T-cell (primary cell): Measurements from ENCODE around the gene NEUROG1. TPM values are rescaled to one million over a fixed set of nuclear protein-coding genes. Genes with fewer than 3 reads are reported as not detected.
A peak's percentile ranks its signal among the peaks of the same experiment; 100 is the strongest.

Experiments used
- ATAC-seq, 4 experiments: fragments of 200-7000 bp in 3 of 4; fragments of 150-1000 bp in 1 of 4; cut with Tn5 transposase; replicated peaks in 1 of 4; 1 replicate in 3 of 4; 2 replicates in 1 of 4; pipeline ENCODE4 v1.10.0; 2021; ENCODE audit warnings: moderate library complexity in 3 of 4, mild to moderate bottlenecking in 2 of 4, moderate number of reproducible peaks in 1 of 4
- CTCF ChIA-PET, 2 donors: fragments of 300-600 bp; sonication (Branson Sonifier 250); formaldehyde crosslinking; loops; one replicate each; lab custom pipeline; 2022; ENCODE audit warnings: antibody characterized with exemption in 2 of 2; lab: Charles Lee
- POLR2A ChIA-PET, 2 donors: fragments of 300-600 bp; sonication (Branson Sonifier 250); formaldehyde crosslinking; loops; one replicate each; lab custom pipeline; 2022; ENCODE audit warnings: antibody characterized with exemption in 2 of 2; lab: Charles Lee
- DNase-seq, 35 experiments: peaks; one replicate each; pipeline versions ENCODE4 v3.0.0 to v3.0.0-alpha.2; 2013 to 2023
- H3K27ac ChIP-seq: one replicate; pipeline ENCODE4 v1.5.1; 2013; ENCODE audit warnings: low read length
- H3K27me3 ChIP-seq, 2 experiments: replicated peaks in 1 of 2; 1 replicate in 1 of 2; 2 replicates in 1 of 2; pipeline versions ENCODE4 v1.6.1 to v1.7.0; 2013; ENCODE audit warnings: low read length in 1 of 2, mixed read lengths in 1 of 2; ENCODE audit not compliant: control insufficient read depth in 2 of 2, insufficient read depth in 2 of 2; ENCODE audit errors: extremely low read depth in 1 of 2
- H3K36me3 ChIP-seq, 2 donors: 1 replicate in 1 of 2; 2 replicates in 1 of 2; pipeline versions ENCODE4 v1.6.1 to v1.7.0; 2013; ENCODE audit warnings: low read length in 1 of 2; ENCODE audit not compliant: control insufficient read depth in 2 of 2, insufficient read depth in 1 of 2; ENCODE audit errors: extremely low read depth in 1 of 2
- H3K4me1 ChIP-seq, 2 experiments: 1 replicate in 1 of 2; 2 replicates in 1 of 2; pipeline versions ENCODE4 v1.6.1 to v1.7.0; 2013; ENCODE audit warnings: low read length in 2 of 2, mixed read lengths in 1 of 2; ENCODE audit not compliant: insufficient read depth in 2 of 2, control insufficient read depth in 1 of 2; ENCODE audit errors: extremely low read depth in 1 of 2
- H3K4me3 ChIP-seq, 2 donors: 1 replicate in 1 of 2; 2 replicates in 1 of 2; pipeline versions ENCODE4 v1.5.1 to v1.7.0; 2013; ENCODE audit warnings: mild to moderate bottlenecking in 2 of 2, low read length in 1 of 2, moderate library complexity in 1 of 2; ENCODE audit not compliant: control insufficient read depth in 1 of 2; ENCODE audit errors: extremely low read depth in 1 of 2
- H3K9me3 ChIP-seq: 2 replicates; pipeline ENCODE4 v1.7.0; 2013
- H3K27ac Mint-ChIP-seq, 2 donors: one replicate each; pipeline ENCODE4 v1.8.0; 2020 to 2021; ENCODE audit warnings: mild to moderate bottlenecking in 2 of 2, mixed read lengths in 2 of 2
- H3K27me3 Mint-ChIP-seq, 2 donors: one replicate each; pipeline ENCODE4 v1.8.0; 2021 to 2022; ENCODE audit warnings: mixed read lengths in 2 of 2
- H3K36me3 Mint-ChIP-seq: one replicate; pipeline ENCODE4 v1.8.0; 2021; ENCODE audit warnings: mixed read lengths
- H3K4me1 Mint-ChIP-seq, 3 donors: one replicate each; pipeline ENCODE4 v1.8.0; 2020 to 2022; ENCODE audit warnings: mixed read lengths in 3 of 3, mild to moderate bottlenecking in 1 of 3
- H3K4me3 Mint-ChIP-seq, 3 donors: one replicate each; pipeline ENCODE4 v1.8.0; 2020 to 2022; ENCODE audit warnings: mild to moderate bottlenecking in 3 of 3, mixed read lengths in 3 of 3, moderate library complexity in 3 of 3
- H3K9me3 Mint-ChIP-seq, 3 donors: one replicate each; pipeline ENCODE4 v1.8.0; 2020 to 2022; ENCODE audit warnings: mixed read lengths in 3 of 3
- WGBS: methylation state at CpG from one replicate; pipeline ENCODE4 v1.1.5; 2013; ENCODE audit warnings: missing lambda C conversion rate; ENCODE audit not compliant: insufficient coverage; 5-methylcytosine and 5-hydroxymethylcytosine counted together
- total RNA-seq, 35 experiments: library from RNA in 6 of 35; stranded (reverse) in 6 of 35; fragments of 120-200 nt in 1 of 35; gene quantifications; one replicate each; pipeline versions ENCODE4 v1.2.1 to v1.2.4 and lab custom pipeline; 2013 to 2026

Gene NEUROG1
- total RNA-seq, 5 donors from 2014 or later (not counting 1 experiment from before 2014, with no cell fraction given) = not detected

DNA sequence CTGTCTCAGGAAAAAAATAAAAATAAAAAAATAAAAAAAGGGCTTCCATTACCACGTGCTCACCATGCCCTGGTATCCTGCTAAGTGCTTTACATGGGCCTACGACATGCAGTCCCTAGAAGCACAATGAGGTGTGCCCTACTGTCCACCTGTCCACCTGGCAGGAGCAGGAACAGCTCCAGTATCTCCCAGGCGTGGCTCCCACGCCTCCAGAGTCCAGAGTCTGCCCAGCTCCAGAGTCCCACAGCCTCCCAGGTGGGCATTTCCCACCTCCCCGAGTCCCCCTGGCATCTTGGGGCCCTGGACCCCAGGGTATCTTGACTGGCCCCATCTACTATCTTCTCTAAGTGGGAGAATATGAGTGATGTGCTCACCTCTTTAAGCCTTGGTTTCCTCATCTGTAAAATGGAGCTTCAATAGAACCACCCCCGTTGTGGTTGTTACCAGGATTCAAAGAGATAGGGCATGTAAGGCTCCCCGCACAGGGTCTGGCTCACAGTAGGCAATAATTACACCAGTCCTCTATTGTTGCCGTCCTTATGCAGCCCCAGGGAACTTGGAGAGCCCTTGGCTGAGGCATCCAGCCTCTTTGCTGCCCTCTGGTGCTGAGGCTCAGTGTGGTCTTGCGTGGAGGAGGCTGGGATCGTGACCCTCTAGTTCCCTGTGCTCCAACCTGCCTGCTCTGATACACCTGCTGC, 34.1 kb upstream of the NEUROG1 start:
- DNase-seq (peak in 1 of 35 experiments; percentile 8), ATAC-seq (no peak)
- peaks cover 0 to 9% (median 4%) of the 10 kb centered on the region in 3 donors for H3K4me1 Mint-ChIP-seq
- Histone ChIP-seq H3K4me3 (no peak overlapping the region), H3K9me3 (no peaks in the 10 kb centered on the region), H3K27ac (no peak overlapping the region), H3K36me3 (no peaks in the 10 kb centered on the region), H3K4me1 (peaks cover 0 to 5% of the 10 kb centered on the region in 2 experiments), H3K27me3 (peaks cover 0 to 30% of the 10 kb centered on the region in 2 experiments)
- no peaks in the 10 kb centered on the region for H3K9me3 Mint-ChIP-seq
- WGBS = 44% methylated on average over 7 of the region's 10 CpGs
- ChIA-PET POLR2A (interaction anchor here in 1 of 2 donors (0.5 kb wide), 1 partner anchor 16 kb away, joined by 7 read pairs; no protein-coding TSS in a partner anchor), CTCF (interaction anchor here (0.5 to 1.5 kb wide), 4 partner anchors 9 to 615 kb away, joined by 3 to 7 read pairs (median 5); no protein-coding TSS in a partner anchor)
- H3K27me3 Mint-ChIP-seq = peaks cover 9 to 16% of the 10 kb centered on the region in 2 donors
- H3K4me3 Mint-ChIP-seq = no peak overlapping the region
- H3K27ac Mint-ChIP-seq = no peak overlapping the region
- H3K36me3 Mint-ChIP-seq = no peaks in the 10 kb centered on the region

GRCh38 chr5:135568923-135569360, 33.2 kb upstream of the NEUROG1 start:
- ChIA-PET POLR2A (no interaction called here), CTCF (interaction anchor here (1.0 to 1.5 kb wide), 2 partner anchors 10 to 12 kb away, joined by 3 read pairs; no protein-coding TSS in a partner anchor)
- ATAC-seq = no peak
- no peak for DNase-seq
- H3K36me3 ChIP-seq = no peaks in the 10 kb centered on the region
- Mint-ChIP-seq H3K27me3 (peaks cover 9 to 16% of the 10 kb centered on the region in 2 donors), H3K36me3 (no peaks in the 10 kb centered on the region), H3K4me1 (peaks cover 0 to 9% (median 4%) of the 10 kb centered on the region in 3 donors), H3K9me3 (no peaks in the 10 kb centered on the region), H3K4me3 (no peak overlapping the region), H3K27ac (no peak overlapping the region)
- peaks cover 0 to 5% of the 10 kb centered on the region in 2 experiments for H3K4me1 ChIP-seq
- H3K27me3 ChIP-seq = peaks cover 0 to 31% of the 10 kb centered on the region in 2 experiments
- H3K4me3 ChIP-seq = no peak overlapping the region
- no peaks in the 10 kb centered on the region for H3K9me3 ChIP-seq
- WGBS = 37% methylated on average over 5 of the region's 5 CpGs
- H3K27ac ChIP-seq = no peak overlapping the region

DNA sequence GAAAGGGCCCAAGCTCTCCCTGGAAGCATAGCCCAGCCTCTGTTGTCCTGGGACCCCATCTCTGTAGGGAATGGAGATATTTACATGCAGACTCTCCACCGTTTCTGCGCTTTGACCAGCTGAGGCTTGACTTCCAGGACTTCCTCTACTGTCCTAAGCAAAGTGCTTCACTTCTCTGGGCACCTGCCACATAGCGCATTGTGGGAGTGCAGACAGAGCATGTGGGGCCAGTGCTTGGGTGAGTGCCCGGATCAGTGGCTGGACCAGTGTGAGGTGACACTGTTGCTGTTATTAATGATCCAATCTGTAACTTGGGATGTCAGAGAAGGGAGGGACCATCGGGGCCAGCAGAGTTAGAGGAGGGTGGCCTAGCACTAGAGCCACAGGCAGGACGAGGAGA, 32.5 kb upstream of the NEUROG1 start:
- CTCF ChIA-PET = interaction anchor here in 1 of 2 donors (1.5 kb wide), 1 partner anchor 12 kb away, joined by 3 read pairs; no protein-coding TSS in a partner anchor
- Mint-ChIP-seq H3K36me3 (no peaks in the 10 kb centered on the region), H3K27ac (no peak overlapping the region), H3K4me3 (no peak overlapping the region), H3K27me3 (peaks cover 9 to 16% of the 10 kb centered on the region in 2 donors), H3K4me1 (peaks cover 0 to 9% (median 4%) of the 10 kb centered on the region in 3 donors), H3K9me3 (no peaks in the 10 kb centered on the region)
- H3K36me3 ChIP-seq = no peaks in the 10 kb centered on the region
- ATAC-seq (no peak), DNase-seq (no peak)
- peaks cover 0 to 5% of the 10 kb centered on the region in 2 experiments for H3K4me1 ChIP-seq
- no peaks in the 10 kb centered on the region for H3K9me3 ChIP-seq
- H3K4me3 ChIP-seq = no peak overlapping the region
- 79% methylated on average over 6 of the region's 6 CpGs for WGBS
- peaks cover 0 to 34% of the 10 kb centered on the region in 2 experiments for H3K27me3 ChIP-seq
- H3K27ac ChIP-seq = no peak overlapping the region
- POLR2A ChIA-PET = no interaction called here

DNA sequence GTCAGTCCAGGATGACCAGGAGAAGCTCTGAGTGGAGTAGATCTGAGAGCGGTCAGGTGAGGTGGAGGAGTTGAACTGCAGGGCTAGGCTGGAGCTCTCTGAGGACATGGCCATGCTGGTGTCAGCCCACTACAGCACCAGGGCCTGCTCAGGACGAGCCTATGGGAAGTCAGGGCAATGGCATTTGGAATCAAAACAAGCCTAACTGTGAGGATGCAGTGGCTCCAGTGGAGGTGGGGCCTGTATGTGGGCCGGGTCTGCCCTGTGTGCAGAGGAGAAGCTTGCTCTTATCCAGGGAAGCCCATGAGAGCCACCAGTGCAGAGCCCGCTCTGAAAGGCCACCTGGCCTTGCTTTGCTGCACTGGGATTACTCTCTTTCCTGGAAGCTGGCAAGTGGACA, 31.9 kb upstream of the NEUROG1 start:
- no peaks in the 10 kb centered on the region for H3K9me3 Mint-ChIP-seq
- POLR2A ChIA-PET = interaction anchor here in 1 of 2 donors (0.7 kb wide), 1 partner anchor 121 kb away, joined by 9 read pairs; the partner anchor contains the start of gene DCANP1
- no peak overlapping the region for H3K4me3 Mint-ChIP-seq
- DNase-seq = no peak
- no peaks in the 10 kb centered on the region for H3K36me3 Mint-ChIP-seq
- no peaks in the 10 kb centered on the region for H3K9me3 ChIP-seq
- CTCF ChIA-PET = interaction anchor here (0.7 to 2.0 kb wide), 5 partner anchors 9 to 428 kb away, joined by 3 to 7 read pairs (median 7); no protein-coding TSS in a partner anchor
- H3K4me1 ChIP-seq = peaks cover 0 to 5% of the 10 kb centered on the region in 2 experiments
- no peak overlapping the region for H3K4me3 ChIP-seq
- no peaks in the 10 kb centered on the region for H3K36me3 ChIP-seq
- H3K27me3 ChIP-seq = peaks cover 0 to 34% of the 10 kb centered on the region in 2 experiments
- H3K27me3 Mint-ChIP-seq = peaks cover 6 to 15% of the 10 kb centered on the region in 2 donors
- H3K4me1 Mint-ChIP-seq = peaks cover 0 to 9% (median 4%) of the 10 kb centered on the region in 3 donors
- 58% methylated on average over 4 of the region's 4 CpGs for WGBS
- H3K27ac ChIP-seq = no peak overlapping the region
- H3K27ac Mint-ChIP-seq = no peak overlapping the region
- ATAC-seq = no peak

DNA sequence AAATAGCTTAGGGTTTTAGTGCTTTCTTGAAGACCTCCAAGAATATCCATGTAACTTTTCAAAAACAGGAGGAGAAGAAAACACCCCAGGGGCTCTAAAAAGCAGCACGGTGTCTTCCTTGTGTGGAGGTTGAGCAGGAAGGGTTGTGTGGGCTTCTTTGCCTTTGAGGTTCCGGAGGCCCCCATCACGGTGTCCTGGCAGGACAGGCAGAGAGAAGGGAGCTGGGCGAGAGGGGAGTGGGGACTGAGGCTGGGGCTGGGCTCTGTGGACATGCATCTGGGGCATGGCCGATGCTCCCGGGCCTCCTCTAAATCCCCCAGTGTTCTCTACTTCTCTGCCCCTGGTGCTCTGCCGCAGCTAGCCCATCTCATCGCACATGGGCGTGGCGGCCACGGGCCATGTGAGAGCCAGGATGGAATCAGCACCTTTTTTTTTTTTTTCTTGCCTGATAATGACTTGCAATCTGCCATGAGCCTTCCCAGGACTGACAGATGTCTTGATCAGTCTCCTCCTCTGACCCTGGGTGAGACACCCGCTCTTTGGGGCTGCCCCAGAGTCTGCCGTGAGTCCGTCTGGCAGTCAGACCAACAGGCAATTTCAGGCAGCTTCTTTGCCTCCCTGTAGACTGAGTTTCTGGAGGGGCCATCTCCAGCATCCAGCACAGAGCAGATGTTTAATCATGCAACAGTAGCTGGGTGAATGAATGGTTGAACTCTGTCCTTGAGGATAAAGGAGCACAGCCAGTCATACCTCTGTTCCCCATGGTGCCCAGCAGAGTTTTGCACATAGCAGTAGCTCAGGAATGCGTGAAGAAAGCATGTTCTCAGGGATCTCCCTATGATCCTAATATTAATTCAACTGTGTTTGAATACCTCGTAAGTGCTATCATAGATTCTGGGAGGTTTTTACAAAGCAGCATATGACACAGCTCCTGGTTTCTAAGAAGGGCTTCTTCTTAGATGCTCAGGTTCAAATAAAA, 30.9 kb upstream of the NEUROG1 start:
- H3K9me3 ChIP-seq = no peaks in the 10 kb centered on the region
- no peaks in the 10 kb centered on the region for H3K36me3 ChIP-seq
- H3K27me3 ChIP-seq = peaks cover 0 to 34% of the 10 kb centered on the region in 2 experiments
- no peak for DNase-seq
- ATAC-seq = peak in 1 of 4 experiments; percentile 14
- ChIA-PET CTCF (interaction anchor here (0.6 to 2.0 kb wide), 17 partner anchors 8 to 1077 kb away, joined by 3 to 12 read pairs (median 5); no protein-coding TSS in a partner anchor), POLR2A (no interaction called here)
- Mint-ChIP-seq H3K36me3 (no peaks in the 10 kb centered on the region), H3K9me3 (no peaks in the 10 kb centered on the region), H3K27me3 (peaks cover 0 to 7% of the 10 kb centered on the region in 2 donors), H3K4me3 (no peak overlapping the region), H3K4me1 (peaks cover 0 to 9% (median 4%) of the 10 kb centered on the region in 3 donors), H3K27ac (no peak overlapping the region)
- no peak overlapping the region for H3K4me3 ChIP-seq
- H3K4me1 ChIP-seq = peaks cover 0 to 5% of the 10 kb centered on the region in 2 experiments
- 88% methylated on average over 9 of the region's 16 CpGs for WGBS
- H3K27ac ChIP-seq = no peak overlapping the region
